ENCODE measurements around the gene NAB1. TPM values are rescaled to one million over a fixed set of nuclear protein-coding genes. Genes with fewer than 3 reads are reported as not detected.

The NAB1 gene
- total RNA-seq, 1 donor from 2014 or later: 12.2 TPM

GRCh38 chr2:190683802-190684201, 34.9 kb downstream of the NAB1 start:
- H3K36me3 Mint-ChIP-seq (ENCODE audit: unreplicated experiment): no peaks in the 10 kb centered on the region
- H3K4me3 Mint-ChIP-seq (ENCODE audit: unreplicated experiment): no peak overlapping the region
- DNase-seq: no peak
- H3K4me1 Mint-ChIP-seq (ENCODE audit: low read depth, unreplicated experiment): peaks cover 12% of the 10 kb centered on the region
- no peak overlapping the region for H3K27ac Mint-ChIP-seq (ENCODE audit: unreplicated experiment)
- TF ChIP-seq CTCF (IDR thresholded peaks at IDR 0.05; ENCODE audit: partially characterized antibody, unreplicated experiment): no peak
- H3K9me3 Mint-ChIP-seq (ENCODE audit: unreplicated experiment): no peaks in the 10 kb centered on the region
- no peaks in the 10 kb centered on the region for H3K27me3 Mint-ChIP-seq (ENCODE audit: unreplicated experiment)

GRCh38 chr2:190684931-190685330, 36.0 kb downstream of the NAB1 start:
- Mint-ChIP-seq H3K9me3 (ENCODE audit: unreplicated experiment) (no peaks in the 10 kb centered on the region), H3K4me3 (ENCODE audit: unreplicated experiment) (no peak overlapping the region), H3K27ac (ENCODE audit: unreplicated experiment) (no peak overlapping the region), H3K36me3 (ENCODE audit: unreplicated experiment) (no peaks in the 10 kb centered on the region), H3K27me3 (ENCODE audit: unreplicated experiment) (no peaks in the 10 kb centered on the region), H3K4me1 (ENCODE audit: low read depth, unreplicated experiment) (peaks cover 8% of the 10 kb centered on the region)
- DNase-seq: no peak
- TF ChIP-seq CTCF (IDR thresholded peaks at IDR 0.05; ENCODE audit: partially characterized antibody, unreplicated experiment): no peak

- Mint-ChIP-seq H3K27ac (ENCODE audit: unreplicated experiment) (no peak overlapping the region), H3K4me1 (ENCODE audit: low read depth, unreplicated experiment) (peaks cover 4% of the 10 kb centered on the region), H3K9me3 (ENCODE audit: unreplicated experiment) (no peaks in the 10 kb centered on the region), H3K36me3 (ENCODE audit: unreplicated experiment) (no peaks in the 10 kb centered on the region), H3K4me3 (ENCODE audit: unreplicated experiment) (no peak overlapping the region), H3K27me3 (ENCODE audit: unreplicated experiment) (no peaks in the 10 kb centered on the region)
- no peak for DNase-seq
- TF ChIP-seq CTCF (IDR thresholded peaks at IDR 0.05; ENCODE audit: partially characterized antibody, unreplicated experiment): no peak
These were observed 36.5 kb downstream of the NAB1 start for GRCh38 chr2:190685333-190685732.

DNA sequence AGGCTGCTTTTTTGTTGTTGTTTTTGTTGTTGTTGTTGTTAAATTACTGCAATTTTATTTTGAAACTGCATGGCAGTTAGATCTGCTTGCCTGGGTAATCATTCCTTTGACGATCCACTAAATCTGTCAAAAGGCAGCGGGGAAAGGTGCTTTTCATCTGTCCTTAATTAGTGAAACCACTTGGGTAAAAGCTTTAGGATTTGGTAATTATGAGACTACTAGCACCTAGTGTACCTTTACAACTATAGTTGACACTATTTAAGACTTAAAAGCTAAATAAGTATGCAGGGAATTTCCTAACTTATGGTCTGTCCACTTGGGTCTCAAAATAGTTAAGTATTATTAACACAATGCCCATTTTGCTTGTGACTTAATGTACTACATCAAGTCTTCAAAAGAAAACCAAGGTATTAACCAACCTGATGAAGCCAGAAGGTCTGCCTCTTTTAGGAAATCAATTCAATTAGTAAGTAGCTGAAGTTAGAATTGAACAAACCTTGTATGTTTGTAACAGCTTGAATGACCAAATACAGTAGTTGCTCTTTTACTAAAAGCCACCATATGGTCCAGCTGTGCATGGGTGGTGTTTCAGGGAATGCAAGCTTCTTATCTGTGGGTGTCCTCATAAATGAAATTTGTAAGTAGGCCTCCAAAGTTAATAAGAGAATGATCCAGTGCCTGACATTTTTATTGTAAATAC, 44.8 kb downstream of the NAB1 start:
- no peak overlapping the region for H3K27ac Mint-ChIP-seq (ENCODE audit: unreplicated experiment)
- DNase-seq: no peak

More for the DNA sequence above, 44.8 kb downstream of the NAB1 start:
- no peaks in the 10 kb centered on the region for H3K9me3 Mint-ChIP-seq (ENCODE audit: unreplicated experiment)
- no peak overlapping the region for H3K4me3 Mint-ChIP-seq (ENCODE audit: unreplicated experiment)
- no peaks in the 10 kb centered on the region for H3K36me3 Mint-ChIP-seq (ENCODE audit: unreplicated experiment)
- TF ChIP-seq CTCF (IDR thresholded peaks at IDR 0.05; ENCODE audit: partially characterized antibody, unreplicated experiment): no peak
- H3K27me3 Mint-ChIP-seq (ENCODE audit: unreplicated experiment): no peaks in the 10 kb centered on the region
- H3K4me1 Mint-ChIP-seq (ENCODE audit: low read depth, unreplicated experiment): peaks cover 3% of the 10 kb centered on the region
